Vagina (tissue), 2 donors: ENCODE measurements around the gene ZSCAN9. TPM values are rescaled to one million over a fixed set of nuclear protein-coding genes. Genes with fewer than 3 reads are reported as not detected.
A peak's percentile ranks its signal among the peaks of the same experiment; 100 is the strongest.

Experiments
- DNase-seq, 2 donors: peaks; one replicate each; pipeline ENCODE4 v3.0.0-alpha.2; 2017; ENCODE audit errors: extremely low spot score in 2 of 2
- H3K27ac ChIP-seq: fragments of 200-600 bp; sonication (generic); one replicate; pipeline ENCODE4 v1.5.1; 2019
- H3K27me3 ChIP-seq: fragments of 200-600 bp; sonication (generic); one replicate; pipeline ENCODE4 v1.5.1; 2019
- H3K36me3 ChIP-seq, 2 donors: fragments of 200-600 bp; sonication (generic); one replicate each; pipeline ENCODE4 v1.5.1; 2017 to 2019
- H3K4me1 ChIP-seq: fragments of 200-600 bp; sonication (generic); one replicate; pipeline ENCODE4 v1.5.1; 2019
- H3K4me3 ChIP-seq, 2 donors: fragments of 200-600 bp; sonication (generic); 1 replicate in 1 of 2; 2 replicates in 1 of 2; pipeline ENCODE4 v1.5.1; 2016 to 2019
- H3K9me3 ChIP-seq: fragments of 200-600 bp; sonication (generic); one replicate; pipeline ENCODE4 v1.5.1; 2019
- CTCF ChIP-seq, 3 experiments: fragments of 450-650 bp in 2 of 3; fragments of 200-600 bp in 1 of 3; sonication (generic) in 1 of 3; IDR thresholded peaks; one replicate each; pipeline ENCODE4 v1.5.1; 2017 to 2019; ENCODE audit warnings: antibody characterized with exemption in 3 of 3, mild to moderate bottlenecking in 2 of 3, moderate library complexity in 2 of 3
- POLR2A ChIP-seq, 2 donors: fragments of 450-650 bp; IDR thresholded peaks; one replicate each; pipeline ENCODE4 v1.6.1; 2017; ENCODE audit warnings: antibody characterized with exemption in 2 of 2, mild to moderate bottlenecking in 2 of 2, moderate library complexity in 2 of 2
- POLR2AphosphoS5 ChIP-seq, 2 donors: sonication (generic); formaldehyde crosslinking; IDR thresholded peaks; one replicate each; pipeline ENCODE4 v1.9.0; 2017; ENCODE audit warnings: antibody characterized with exemption in 2 of 2, mild to moderate bottlenecking in 2 of 2, low read depth in 1 of 2; ENCODE audit not compliant: insufficient read depth in 1 of 2
- intact Hi-C: fragments of 100-400 bp; cut with DNase I; formaldehyde crosslinking; loops from one replicate; pipeline ENCODE4 v1.15.1; 2023
- total RNA-seq: library from RNA; depleted of rRNA; stranded (reverse); fragments of >200 nt; gene quantifications from one replicate; pipeline ENCODE4 v1.2.3, GENCODE V29; 2016

Gene ZSCAN9
- total RNA-seq, 1 donor from 2014 or later: 11.3 TPM

- H3K27ac ChIP-seq: no peak overlapping the region
- DNase-seq: no peak
- H3K4me3 ChIP-seq: no peak overlapping the region
- H3K27me3 ChIP-seq: no peaks in the 10 kb centered on the region
- no peaks in the 10 kb centered on the region for H3K4me1 ChIP-seq
- intact Hi-C loops: no loop called here
- no peak for TF ChIP-seq POLR2AphosphoS5 (IDR thresholded peaks at IDR 0.05; ENCODE audit: insufficient read depth in 1 of 2, low read depth in 1 of 2)
- TF ChIP-seq POLR2A (IDR thresholded peaks at IDR 0.05): no peak
- no peak for TF ChIP-seq CTCF (IDR thresholded peaks at IDR 0.05)
- H3K9me3 ChIP-seq: no peaks in the 10 kb centered on the region
- H3K36me3 ChIP-seq: no peaks in the 10 kb centered on the region
These were observed 25.1 kb upstream of the ZSCAN9 start for GRCh38 chr6:28200020-28200419.

GRCh38 chr6:28203201-28203600 lies 21.9 kb upstream of the ZSCAN9 start:
- no peaks in the 10 kb centered on the region for H3K9me3 ChIP-seq
- TF ChIP-seq POLR2A (IDR thresholded peaks at IDR 0.05): no peak
- TF ChIP-seq POLR2AphosphoS5 (IDR thresholded peaks at IDR 0.05; ENCODE audit: insufficient read depth in 1 of 2, low read depth in 1 of 2): no peak
- H3K4me3 ChIP-seq: no peak overlapping the region
- intact Hi-C loops: no loop called here
- no peaks in the 10 kb centered on the region for H3K36me3 ChIP-seq
- peaks cover 14% of the 10 kb centered on the region for H3K4me1 ChIP-seq
- no peak for DNase-seq
- no peaks in the 10 kb centered on the region for H3K27me3 ChIP-seq
- no peak overlapping the region for H3K27ac ChIP-seq

GRCh38 chr6:28205879-28206278 lies 19.2 kb upstream of the ZSCAN9 start:
- no peaks in the 10 kb centered on the region for H3K36me3 ChIP-seq
- DNase-seq: no peak
- intact Hi-C loops: no loop called here
- TF ChIP-seq POLR2AphosphoS5 (IDR thresholded peaks at IDR 0.05; ENCODE audit: insufficient read depth in 1 of 2, low read depth in 1 of 2): no peak
- TF ChIP-seq POLR2A (IDR thresholded peaks at IDR 0.05): no peak
- no peak for TF ChIP-seq CTCF (IDR thresholded peaks at IDR 0.05)
- H3K27me3 ChIP-seq: no peaks in the 10 kb centered on the region
- H3K4me1 ChIP-seq: peaks cover 15% of the 10 kb centered on the region
- no peak overlapping the region for H3K4me3 ChIP-seq
- H3K27ac ChIP-seq: no peak overlapping the region
- H3K9me3 ChIP-seq: no peaks in the 10 kb centered on the region

GRCh38 chr6:28206527-28206926 lies 18.5 kb upstream of the ZSCAN9 start:
- no peak for DNase-seq
- Histone ChIP-seq H3K4me3 (no peak overlapping the region), H3K4me1 (peaks cover 15% of the 10 kb centered on the region), H3K27me3 (no peaks in the 10 kb centered on the region), H3K27ac (no peak overlapping the region), H3K9me3 (no peaks in the 10 kb centered on the region), H3K36me3 (no peaks in the 10 kb centered on the region)
- no peak for TF ChIP-seq POLR2AphosphoS5 (IDR thresholded peaks at IDR 0.05; ENCODE audit: insufficient read depth in 1 of 2, low read depth in 1 of 2)
- TF ChIP-seq POLR2A (IDR thresholded peaks at IDR 0.05): no peak
- no peak for TF ChIP-seq CTCF (IDR thresholded peaks at IDR 0.05)
- intact Hi-C loops: no loop called here

- H3K27ac ChIP-seq: no peak overlapping the region
- H3K36me3 ChIP-seq: no peaks in the 10 kb centered on the region
- intact Hi-C loops: no loop called here
- peaks cover 15% of the 10 kb centered on the region for H3K4me1 ChIP-seq
- H3K9me3 ChIP-seq: no peaks in the 10 kb centered on the region
- peak overlapping the region; percentile 10 to 25 for H3K4me3 ChIP-seq
- TF ChIP-seq POLR2A (IDR thresholded peaks at IDR 0.05) (no peak), CTCF (IDR thresholded peaks at IDR 0.05) (no peak), POLR2AphosphoS5 (IDR thresholded peaks at IDR 0.05; ENCODE audit: insufficient read depth in 1 of 2, low read depth in 1 of 2) (no peak)
- H3K27me3 ChIP-seq: no peaks in the 10 kb centered on the region
- DNase-seq: no peak
These were observed 18.1 kb upstream of the ZSCAN9 start for GRCh38 chr6:28206928-28207509.
